Naive B cell (primary cell): ENCODE data around the gene DCTD. TPM values are rescaled to one million over a fixed set of nuclear protein-coding genes. Genes with fewer than 3 reads are reported as not detected.
"Not testable (repeated sequence)": the region's sequence is repeated elsewhere in the genome, so short reads cannot be mapped to it uniquely, and the experiment has no call there.

Experiments
- ATAC-seq, 2 donors: fragments of 150-1000 bp; cut with Tn5 transposase; 2 replicates each; pipeline ENCODE4 v1.10.0; 2021; ENCODE audit warnings: low read depth in 2 of 2, mild to moderate bottlenecking in 2 of 2, moderate library complexity in 2 of 2
- DNase-seq: peaks from one replicate; pipeline ENCODE4 v3.0.0; 2022
- H3K27ac Mint-ChIP-seq, 6 donors: one replicate each; pipeline ENCODE4 v1.8.0; 2020 to 2022; ENCODE audit warnings: mild to moderate bottlenecking in 6 of 6, mixed read lengths in 6 of 6, moderate library complexity in 5 of 6, inconsistent platforms in 2 of 6
- H3K27me3 Mint-ChIP-seq, 3 donors: one replicate each; pipeline ENCODE4 v1.8.0; 2021 to 2022; ENCODE audit warnings: mixed read lengths in 3 of 3, mild to moderate bottlenecking in 1 of 3
- H3K36me3 Mint-ChIP-seq, 2 donors: one replicate each; pipeline ENCODE4 v1.8.0; 2020 to 2022; ENCODE audit warnings: mixed read lengths in 2 of 2, inconsistent platforms in 1 of 2, mild to moderate bottlenecking in 1 of 2
- H3K4me1 Mint-ChIP-seq, 3 donors: one replicate each; pipeline ENCODE4 v1.8.0; 2020 to 2022; ENCODE audit warnings: mixed read lengths in 3 of 3, inconsistent platforms in 1 of 3, mild to moderate bottlenecking in 1 of 3, moderate library complexity in 1 of 3
- H3K4me3 Mint-ChIP-seq, 8 donors: one replicate each; pipeline ENCODE4 v1.8.0; 2020 to 2022; ENCODE audit warnings: mild to moderate bottlenecking in 8 of 8, mixed read lengths in 8 of 8, moderate library complexity in 8 of 8, inconsistent platforms in 2 of 8
- H3K9me3 Mint-ChIP-seq, 7 donors: one replicate each; pipeline ENCODE4 v1.8.0; 2020 to 2022; ENCODE audit warnings: mixed read lengths in 7 of 7, mild to moderate bottlenecking in 5 of 7, inconsistent platforms in 2 of 7, moderate library complexity in 1 of 7
- polyA plus RNA-seq, 6 donors: library from polyadenylated mRNA; unstranded; fragments of 300-500 nt; fragmentation: Illumina TruSeq; gene quantifications; one replicate each; pipeline ENCODE4 v1.2.3, GENCODE V29; 2021; ENCODE audit warnings: low read depth in 6 of 6

DCTD gene
- polyA plus RNA-seq, 6 donors from 2014 or later = 84.2 to 141 (median 97.0) TPM

DNA sequence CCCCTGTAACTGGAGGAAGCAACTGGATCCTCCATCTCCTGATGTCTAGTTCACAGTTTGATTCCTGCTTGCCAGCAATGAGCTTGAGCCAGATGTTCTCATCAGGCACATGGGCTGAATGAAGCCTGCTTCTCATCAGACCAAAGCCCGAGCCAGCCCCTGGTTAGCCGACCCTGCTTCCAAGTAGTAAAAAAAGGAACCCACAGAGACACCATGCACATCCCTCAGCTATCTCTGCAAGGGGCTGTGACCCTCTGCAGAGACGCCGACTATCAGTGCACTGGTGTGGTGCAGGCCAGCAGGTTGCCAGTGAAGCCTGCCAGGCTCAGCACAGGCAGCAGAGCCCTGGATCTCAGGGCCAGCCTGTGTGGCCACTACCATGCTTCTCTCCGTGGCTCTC is 2.8 kb downstream of the DCTD start:
- Mint-ChIP-seq H3K27me3 (no peaks in the 10 kb centered on the region), H3K4me1 (peaks cover 21 to 35% (median 31%) of the 10 kb centered on the region in 3 donors), H3K9me3 (peaks cover 0 to 5% (median 3%) of the 10 kb centered on the region in 7 donors), H3K27ac (peak overlapping the region in 1 of 6 donors; percentile 83), H3K36me3 (peaks cover 27 to 33% of the 10 kb centered on the region in 2 donors), H3K4me3 (peak overlapping the region in 1 of 8 donors; percentile 86)
- ATAC-seq = no peak
- DNase-seq = no peak

DNA sequence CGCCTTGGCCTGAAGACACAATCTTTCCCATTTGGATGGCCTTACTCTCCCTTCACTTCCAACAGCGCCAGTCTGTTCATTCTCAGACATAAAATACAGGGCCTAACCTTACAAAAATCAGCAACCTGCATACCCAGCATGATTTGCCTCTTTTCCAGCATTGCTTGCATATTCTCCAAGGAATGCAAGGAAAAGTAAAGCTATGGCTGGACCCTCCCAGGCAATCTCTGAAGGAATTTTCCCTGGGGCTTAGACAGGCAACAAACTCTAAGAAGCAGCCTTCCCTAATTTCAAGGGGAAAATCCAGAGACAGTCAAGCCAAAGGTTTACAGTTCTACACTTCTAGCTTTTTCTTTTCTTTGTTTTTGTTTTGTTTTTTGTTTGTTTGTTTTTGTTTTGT is 3.6 kb downstream of the DCTD start:
- H3K36me3 Mint-ChIP-seq = peaks cover 27 to 36% of the 10 kb centered on the region in 2 donors
- peak overlapping the region in 1 of 8 donors; percentile 26 for H3K4me3 Mint-ChIP-seq
- no peaks in the 10 kb centered on the region for H3K27me3 Mint-ChIP-seq
- peaks cover 0 to 5% (median 0%) of the 10 kb centered on the region in 7 donors for H3K9me3 Mint-ChIP-seq
- DNase-seq (no peak), ATAC-seq (no peak)
- peaks cover 16 to 29% (median 24%) of the 10 kb centered on the region in 3 donors for H3K4me1 Mint-ChIP-seq
- peak overlapping the region in 1 of 6 donors; percentile 66 for H3K27ac Mint-ChIP-seq

DNA sequence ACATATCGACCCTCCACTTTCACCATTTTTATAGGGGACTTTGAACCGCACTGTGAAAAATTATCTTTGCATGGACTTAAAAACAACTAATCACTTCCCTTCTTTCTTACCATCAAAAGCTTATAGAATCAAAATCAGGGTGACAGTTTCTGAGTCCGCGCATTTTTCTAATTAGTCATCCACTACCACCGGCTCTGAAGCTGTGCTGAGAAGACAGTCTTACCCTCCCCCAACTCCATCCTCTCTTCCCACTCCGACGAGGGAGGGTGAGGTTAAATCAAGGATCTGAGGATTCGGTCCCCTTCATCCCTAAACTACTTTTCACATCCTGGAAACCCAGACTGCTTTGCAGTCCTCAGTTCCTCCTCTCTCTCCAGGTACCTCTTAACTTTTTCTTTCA is 4.2 kb downstream of the DCTD start:
- peak overlapping the region in 2 of 6 donors; percentile 8 to 44 for H3K27ac Mint-ChIP-seq
- H3K27me3 Mint-ChIP-seq = no peaks in the 10 kb centered on the region
- ATAC-seq = no peak
- H3K9me3 Mint-ChIP-seq = peaks cover 0 to 5% (median 0%) of the 10 kb centered on the region in 7 donors
- no peak overlapping the region for H3K4me3 Mint-ChIP-seq
- DNase-seq = no peak
- H3K36me3 Mint-ChIP-seq = peaks cover 27 to 36% of the 10 kb centered on the region in 2 donors
- peaks cover 12 to 23% (median 18%) of the 10 kb centered on the region in 3 donors for H3K4me1 Mint-ChIP-seq

DNA sequence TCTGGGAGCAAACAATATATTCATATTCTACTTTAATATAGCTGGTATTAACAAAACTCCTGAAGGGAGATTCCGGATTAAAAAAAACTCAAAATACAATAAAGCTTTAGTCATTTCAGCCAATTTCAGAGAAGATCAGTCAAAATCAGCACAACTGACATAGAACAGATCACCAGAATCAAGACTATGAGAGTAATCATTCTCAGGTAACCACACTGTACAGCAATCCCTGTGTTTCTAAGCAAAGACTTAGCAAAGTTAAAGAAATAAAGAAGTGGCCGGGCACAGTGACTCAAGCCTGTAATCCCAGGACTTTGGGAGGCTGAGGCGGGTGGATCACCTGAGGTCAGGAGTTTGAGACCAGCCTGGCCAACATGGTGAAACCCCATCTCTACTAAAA is 9.1 kb downstream of the DCTD start:
- H3K27ac Mint-ChIP-seq = no peak overlapping the region
- H3K4me1 Mint-ChIP-seq = peaks cover 3 to 21% (median 17%) of the 10 kb centered on the region in 3 donors
- H3K27me3 Mint-ChIP-seq = no peaks in the 10 kb centered on the region
- peaks cover 0 to 5% (median 0%) of the 10 kb centered on the region in 7 donors for H3K9me3 Mint-ChIP-seq
- DNase-seq (no peak), ATAC-seq (no peak)
- no peak overlapping the region for H3K4me3 Mint-ChIP-seq
- peaks cover 64 to 68% of the 10 kb centered on the region in 2 donors for H3K36me3 Mint-ChIP-seq

- Mint-ChIP-seq H3K4me1 (peaks cover 2 to 21% (median 10%) of the 10 kb centered on the region in 3 donors), H3K4me3 (no peak overlapping the region), H3K36me3 (peaks cover 64 to 65% of the 10 kb centered on the region in 2 donors), H3K27ac (no peak overlapping the region), H3K27me3 (no peaks in the 10 kb centered on the region), H3K9me3 (peaks cover 0 to 5% (median 0%) of the 10 kb centered on the region in 7 donors)
- ATAC-seq (no peak), DNase-seq (no peak)
Observed at GRCh38 chr4:182907396-182907795, 9.8 kb downstream of the DCTD start.

- peaks cover 0 to 5% (median 0%) of the 10 kb centered on the region in 7 donors for H3K9me3 Mint-ChIP-seq
- ATAC-seq (no peak), DNase-seq (no peak)
- no peak overlapping the region for H3K27ac Mint-ChIP-seq
- H3K4me3 Mint-ChIP-seq = no peak overlapping the region
- H3K4me1 Mint-ChIP-seq = peaks cover 2 to 21% (median 7%) of the 10 kb centered on the region in 3 donors
- H3K27me3 Mint-ChIP-seq = no peaks in the 10 kb centered on the region
- peaks cover 64 to 65% of the 10 kb centered on the region in 2 donors for H3K36me3 Mint-ChIP-seq
Observed at GRCh38 chr4:182906786-182907185, 10.4 kb downstream of the DCTD start.

- H3K36me3 Mint-ChIP-seq = peaks cover 56 to 62% of the 10 kb centered on the region in 2 donors
- no peaks in the 10 kb centered on the region for H3K9me3 Mint-ChIP-seq
- ATAC-seq (no peak), DNase-seq (no peak)
- H3K27me3 Mint-ChIP-seq = no peaks in the 10 kb centered on the region
- no peak overlapping the region for H3K27ac Mint-ChIP-seq
- peaks cover 2 to 21% (median 7%) of the 10 kb centered on the region in 3 donors for H3K4me1 Mint-ChIP-seq
- peak overlapping the region in 1 of 8 donors; percentile 58 for H3K4me3 Mint-ChIP-seq
Observed at GRCh38 chr4:182905038-182905437, 12.1 kb downstream of the DCTD start.

DNA sequence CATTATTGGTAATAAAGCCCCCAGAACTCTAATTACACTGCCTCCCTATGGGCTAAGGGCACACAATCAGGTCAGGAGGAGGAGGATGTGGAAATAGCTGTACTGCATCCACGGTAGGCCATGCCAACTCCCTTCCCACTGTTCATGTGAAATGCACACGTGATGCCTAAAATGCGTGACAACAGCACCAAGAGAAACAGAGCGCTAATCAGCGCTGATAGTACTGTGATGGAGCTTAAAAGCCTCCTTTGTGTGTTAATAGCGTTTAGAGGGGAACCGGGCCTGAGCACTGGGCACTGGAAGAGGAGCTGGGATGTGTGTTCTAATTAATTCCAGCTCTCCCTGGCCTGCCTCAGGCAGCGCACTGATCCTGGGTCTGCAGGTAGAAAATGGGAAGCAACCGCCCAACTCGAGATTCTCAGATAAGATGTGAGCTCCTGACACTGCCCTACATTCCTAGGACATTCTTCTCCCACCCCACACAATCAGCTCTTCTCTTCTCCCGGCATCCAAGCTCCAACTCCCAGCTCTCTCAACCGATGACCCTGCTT is 12.9 kb downstream of the DCTD start:
- Mint-ChIP-seq H3K4me3 (no peak overlapping the region), H3K36me3 (peaks cover 58 to 60% of the 10 kb centered on the region in 2 donors), H3K27me3 (no peaks in the 10 kb centered on the region), H3K9me3 (no peaks in the 10 kb centered on the region), H3K27ac (no peak overlapping the region), H3K4me1 (peaks cover 0 to 21% (median 7%) of the 10 kb centered on the region in 3 donors)
- ATAC-seq (no peak), DNase-seq (no peak)

DNA sequence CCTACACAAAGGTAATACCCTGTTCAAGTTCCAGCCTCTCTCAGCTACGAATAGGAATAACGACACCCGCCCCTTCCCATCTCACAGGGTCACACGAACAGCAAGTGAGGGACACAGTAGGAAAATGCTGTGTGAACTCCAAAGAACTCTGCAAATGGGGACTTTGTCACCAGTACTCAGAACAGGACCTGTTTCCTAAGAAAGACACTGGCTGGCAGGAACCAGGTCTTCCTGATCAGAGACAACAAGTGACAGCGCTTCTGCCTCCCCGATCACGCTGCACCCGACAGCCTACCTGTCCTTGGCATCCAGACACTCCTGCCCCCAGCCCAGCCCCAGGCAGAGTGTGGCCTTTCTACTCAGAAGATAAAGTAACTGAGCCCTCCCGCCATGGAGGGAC is 14.2 kb downstream of the DCTD start:
- Mint-ChIP-seq H3K4me3 (no peak overlapping the region), H3K36me3 (peaks cover 66 to 71% of the 10 kb centered on the region in 2 donors), H3K27ac (no peak overlapping the region), H3K4me1 (peaks cover 0 to 25% (median 7%) of the 10 kb centered on the region in 3 donors), H3K27me3 (no peaks in the 10 kb centered on the region), H3K9me3 (no peaks in the 10 kb centered on the region)
- ATAC-seq (no peak), DNase-seq (no peak)

GRCh38 chr4:182901337-182901736 is 15.8 kb downstream of the DCTD start:
- Mint-ChIP-seq H3K4me1 (peaks cover 0 to 30% (median 7%) of the 10 kb centered on the region in 3 donors), H3K9me3 (no peaks in the 10 kb centered on the region), H3K27me3 (no peaks in the 10 kb centered on the region), H3K36me3 (peaks cover 61 to 63% of the 10 kb centered on the region in 2 donors), H3K27ac (no peak overlapping the region), H3K4me3 (peak overlapping the region in 1 of 8 donors; percentile 9)
- DNase-seq (no peak), ATAC-seq (no peak)

- not testable (repeated sequence) for ATAC-seq, H3K4me3 Mint-ChIP-seq, H3K27me3 Mint-ChIP-seq, H3K9me3 Mint-ChIP-seq, H3K27ac Mint-ChIP-seq, DNase-seq
- Mint-ChIP-seq H3K4me1 (peaks cover 0 to 23% (median 0%) of the 10 kb centered on the region in 3 donors), H3K36me3 (peaks cover 61 to 65% of the 10 kb centered on the region in 2 donors)
Observed at GRCh38 chr4:182900021-182900420, 17.2 kb downstream of the DCTD start.

GRCh38 chr4:182898479-182898799 is 18.7 kb downstream of the DCTD start:
- Mint-ChIP-seq H3K27ac (no peak overlapping the region), H3K36me3 (peaks cover 59 to 67% of the 10 kb centered on the region in 2 donors)

GRCh38 chr4:182897601-182898478 is 19.3 kb downstream of the DCTD start:
- H3K27me3 Mint-ChIP-seq = no peaks in the 10 kb centered on the region
- H3K4me3 Mint-ChIP-seq = no peak overlapping the region
- ATAC-seq (no peak), DNase-seq (no peak)
- no peaks in the 10 kb centered on the region for H3K9me3 Mint-ChIP-seq
- H3K36me3 Mint-ChIP-seq = peaks cover 58 to 67% of the 10 kb centered on the region in 2 donors
- H3K27ac Mint-ChIP-seq = peak overlapping the region in 1 of 6 donors; percentile 24
- H3K4me1 Mint-ChIP-seq = peaks cover 1 to 15% (median 4%) of the 10 kb centered on the region in 3 donors

More at GRCh38 chr4:182898479-182898799, 18.7 kb downstream of the DCTD start:
- Mint-ChIP-seq H3K4me1 (peaks cover 1 to 15% (median 4%) of the 10 kb centered on the region in 3 donors), H3K9me3 (no peaks in the 10 kb centered on the region), H3K4me3 (no peak overlapping the region), H3K27me3 (no peaks in the 10 kb centered on the region)
- DNase-seq = no peak
- ATAC-seq = no peak

GRCh38 chr4:182896421-182896820 is 20.8 kb downstream of the DCTD start:
- DNase-seq (no peak), ATAC-seq (no peak)
- no peak overlapping the region for H3K27ac Mint-ChIP-seq
- no peaks in the 10 kb centered on the region for H3K9me3 Mint-ChIP-seq
- H3K27me3 Mint-ChIP-seq = no peaks in the 10 kb centered on the region
- H3K4me1 Mint-ChIP-seq = peaks cover 1 to 15% (median 4%) of the 10 kb centered on the region in 3 donors
- H3K36me3 Mint-ChIP-seq = peaks cover 61 to 66% of the 10 kb centered on the region in 2 donors
- no peak overlapping the region for H3K4me3 Mint-ChIP-seq
